GM23338 (cell line): ENCODE measurements around the gene MPP2.

ENCODE experiments used
- CREB1 ChIP-seq: fragments of 250-450 bp; sonication (Bioruptor Pico); IDR thresholded peaks from 2 replicates; pipeline ENCODE4 v1.5.0; 2020; ENCODE audit warnings: low read depth, mild to moderate bottlenecking, moderate library complexity
- CTCF ChIP-seq, 2 experiments: fragments of 200-600 bp in 1 of 2; sonication (generic) in 1 of 2; conservative IDR thresholded peaks; 2 replicates each; pipeline versions ENCODE4 v1.5.1 to v1.6.1; 2016 to 2017; ENCODE audit warnings: antibody characterized with exemption in 2 of 2, low read depth in 2 of 2, mild to moderate bottlenecking in 2 of 2, moderate library complexity in 1 of 2
- ETS1 ChIP-seq: IDR thresholded peaks from 2 replicates; pipeline ENCODE4 v1.6.1; 2016; ENCODE audit warnings: antibody characterized with exemption
- EZH2 ChIP-seq: fragments of 200-600 bp; sonication (generic); IDR thresholded peaks from one replicate; pipeline ENCODE4 v1.8.0; 2017; ENCODE audit warnings: antibody characterized with exemption, mild to moderate bottlenecking, low read depth; ENCODE audit not compliant: unreplicated experiment
- EZH2phosphoT487 ChIP-seq: fragments of 200-600 bp; sonication (generic); IDR thresholded peaks from one replicate; pipeline ENCODE4 v1.8.1; 2018; ENCODE audit warnings: antibody characterized with exemption; ENCODE audit not compliant: unreplicated experiment
- JUNB ChIP-seq: IDR thresholded peaks from one replicate; pipeline ENCODE4 v1.6.1; 2016; ENCODE audit warnings: antibody characterized with exemption; ENCODE audit not compliant: unreplicated experiment
- NANOG ChIP-seq: IDR thresholded peaks from 2 replicates; pipeline ENCODE4 v1.6.1; 2016; ENCODE audit warnings: antibody characterized with exemption, borderline replicate concordance
- POLR2AphosphoS5 ChIP-seq: IDR thresholded peaks from 2 replicates; pipeline ENCODE4 v1.6.1; 2016; ENCODE audit warnings: antibody characterized with exemption, low read depth
- REST ChIP-seq: IDR thresholded peaks from one replicate; pipeline ENCODE4 v1.6.1; 2018; ENCODE audit warnings: antibody characterized with exemption; ENCODE audit not compliant: unreplicated experiment
- STAT1 ChIP-seq: IDR thresholded peaks from one replicate; pipeline ENCODE4 v1.6.1; 2016; ENCODE audit warnings: antibody characterized with exemption; ENCODE audit not compliant: unreplicated experiment
- ZNF114 ChIP-seq: fragments of 250-450 bp; sonication (Bioruptor Pico); IDR thresholded peaks from 2 replicates; pipeline ENCODE4 v1.5.0; 2020; ENCODE audit warnings: mild to moderate bottlenecking, moderate library complexity
- ZNF331 ChIP-seq: fragments of 250-450 bp; sonication (Bioruptor Pico); IDR thresholded peaks from 2 replicates; pipeline ENCODE4 v1.5.0; 2020; ENCODE audit warnings: low read depth, mild to moderate bottlenecking, moderate library complexity
- ZNF462 ChIP-seq: fragments of 250-450 bp; sonication (Bioruptor Pico); IDR thresholded peaks from 2 replicates; pipeline ENCODE4 v1.5.0; 2020; ENCODE audit warnings: mild to moderate bottlenecking, moderate library complexity

GRCh38 chr17:43928609-43929008 is 21.3 kb upstream of the MPP2 start:
- TF ChIP-seq CTCF (conservative IDR thresholded peaks at IDR 0.05; ENCODE audit: low read depth in 2 of 2) (no peak), CREB1 (no peak), POLR2AphosphoS5 (no peak), EZH2phosphoT487 (no peak), REST (no peak), EZH2 (no peak), STAT1 (no peak), JUNB (no peak), NANOG (no peak), ZNF114 (CRISPR knock-in tag) (no peak), ZNF462 (no peak), ETS1 (no peak), ZNF331 (CRISPR knock-in tag) (no peak)
